GM23248 (cell line): Measurements from ENCODE around the gene EML5. TPM values are rescaled to one million over a fixed set of nuclear protein-coding genes. Genes with fewer than 3 reads are reported as not detected.
"Not testable (repeated sequence)": the region's sequence is repeated elsewhere in the genome, so short reads cannot be mapped to it uniquely, and the experiment has no call there.

Source experiments
- DNase-seq: peaks from one replicate; pipeline ENCODE4 v3.0.0-alpha.2; 2015
- H2AFZ ChIP-seq: fragments of 200-600 bp; sonication (generic); 2 replicates; pipeline ENCODE4 v1.6.1; 2016; ENCODE audit warnings: antibody characterized with exemption
- H3F3A ChIP-seq: fragments of 200-600 bp; sonication (generic); 2 replicates; pipeline ENCODE4 v1.6.1; 2016; ENCODE audit warnings: mild to moderate bottlenecking, antibody characterized with exemption, mixed run types; ENCODE audit not compliant: insufficient read depth
- H3K27ac ChIP-seq: fragments of 200-600 bp; sonication (generic); 2 replicates; pipeline ENCODE4 v1.5.1; 2016; ENCODE audit warnings: mild to moderate bottlenecking
- H3K27me3 ChIP-seq: fragments of 200-600 bp; sonication (generic); replicated peaks from 2 replicates; pipeline ENCODE4 v1.6.1; 2016; ENCODE audit warnings: mild to moderate bottlenecking; ENCODE audit not compliant: insufficient read depth
- H3K36me3 ChIP-seq: fragments of 200-600 bp; sonication (generic); 2 replicates; pipeline ENCODE4 v1.6.1; 2016; ENCODE audit warnings: low read depth, mild to moderate bottlenecking
- H3K4me1 ChIP-seq: fragments of 200-600 bp; sonication (generic); 2 replicates; pipeline ENCODE4 v1.6.1; 2016; ENCODE audit warnings: mild to moderate bottlenecking; ENCODE audit not compliant: insufficient read depth
- H3K4me2 ChIP-seq: fragments of 200-600 bp; sonication (generic); one replicate; pipeline ENCODE4 v1.6.1; 2016; ENCODE audit warnings: mild to moderate bottlenecking; ENCODE audit not compliant: unreplicated experiment
- H3K4me3 ChIP-seq: fragments of 200-600 bp; sonication (generic); 2 replicates; pipeline ENCODE4 v1.5.1; 2016; ENCODE audit warnings: mild to moderate bottlenecking
- H3K79me2 ChIP-seq: fragments of 200-600 bp; sonication (generic); 2 replicates; pipeline ENCODE4 v1.6.1; 2016; ENCODE audit warnings: mild to moderate bottlenecking; ENCODE audit not compliant: insufficient read depth
- H3K9ac ChIP-seq: fragments of 200-600 bp; sonication (generic); 2 replicates; pipeline ENCODE4 v1.6.1; 2016; ENCODE audit warnings: mild to moderate bottlenecking
- H3K9me2 ChIP-seq: fragments of 200-600 bp; sonication (generic); 2 replicates; pipeline ENCODE4 v1.6.1; 2016; ENCODE audit warnings: mixed run types, mild to moderate bottlenecking, moderate library complexity; ENCODE audit not compliant: insufficient read depth
- H3K9me3 ChIP-seq: fragments of 200-600 bp; sonication (generic); one replicate; pipeline ENCODE4 v1.6.1; 2017; ENCODE audit warnings: low read depth
- H4K20me1 ChIP-seq: fragments of 200-600 bp; sonication (generic); 2 replicates; pipeline ENCODE4 v1.6.0; 2016; ENCODE audit not compliant: insufficient read depth
- EZH2 ChIP-seq: fragments of 200-600 bp; sonication (generic); IDR thresholded peaks from 2 replicates; pipeline ENCODE4 v1.6.1; 2018; ENCODE audit warnings: antibody characterized with exemption, mild to moderate bottlenecking; ENCODE audit not compliant: insufficient read depth, poor library complexity, severe bottlenecking
- EZH2phosphoT487 ChIP-seq: fragments of 200-600 bp; sonication (generic); IDR thresholded peaks from 2 replicates; pipeline ENCODE4 v1.6.1; 2018; ENCODE audit warnings: antibody characterized with exemption, moderate library complexity, mild to moderate bottlenecking, low read depth; ENCODE audit not compliant: insufficient read depth
- WGBS, 2 experiments: methylation state at CpG; one replicate each; pipeline ENCODE4 v1.1.6; 2015 to 2017; ENCODE audit warnings: low lambda C conversion rate in 2 of 2, low coverage in 1 of 2; ENCODE audit errors: missing lambda C conversion rate in 2 of 2; 5-methylcytosine and 5-hydroxymethylcytosine counted together
- in situ Hi-C: fragments of 300-500 bp; cut with MboI; formaldehyde crosslinking; loops from 2 replicates; pipeline ENCODE4 v1.15.0; 2020
- polyA plus RNA-seq: library from polyadenylated mRNA; unstranded; fragments of >200 nt; fragmentation: Nextera tagmentation; extraction: Ambion mirVana; gene quantifications from 2 replicates; pipeline ENCODE4 v1.2.1, GENCODE V29; 2016
- total RNA-seq: library from RNA; depleted of rRNA; stranded (reverse); fragments of >200 nt; shearing (Covaris generic); gene quantifications from 2 replicates; pipeline ENCODE4 v1.2.3, GENCODE V29; 2014

EML5 gene
- total and polyA plus RNA-seq, 2 experiments from 2014 or later = under 0.01 to 0.25 TPM

DNA sequence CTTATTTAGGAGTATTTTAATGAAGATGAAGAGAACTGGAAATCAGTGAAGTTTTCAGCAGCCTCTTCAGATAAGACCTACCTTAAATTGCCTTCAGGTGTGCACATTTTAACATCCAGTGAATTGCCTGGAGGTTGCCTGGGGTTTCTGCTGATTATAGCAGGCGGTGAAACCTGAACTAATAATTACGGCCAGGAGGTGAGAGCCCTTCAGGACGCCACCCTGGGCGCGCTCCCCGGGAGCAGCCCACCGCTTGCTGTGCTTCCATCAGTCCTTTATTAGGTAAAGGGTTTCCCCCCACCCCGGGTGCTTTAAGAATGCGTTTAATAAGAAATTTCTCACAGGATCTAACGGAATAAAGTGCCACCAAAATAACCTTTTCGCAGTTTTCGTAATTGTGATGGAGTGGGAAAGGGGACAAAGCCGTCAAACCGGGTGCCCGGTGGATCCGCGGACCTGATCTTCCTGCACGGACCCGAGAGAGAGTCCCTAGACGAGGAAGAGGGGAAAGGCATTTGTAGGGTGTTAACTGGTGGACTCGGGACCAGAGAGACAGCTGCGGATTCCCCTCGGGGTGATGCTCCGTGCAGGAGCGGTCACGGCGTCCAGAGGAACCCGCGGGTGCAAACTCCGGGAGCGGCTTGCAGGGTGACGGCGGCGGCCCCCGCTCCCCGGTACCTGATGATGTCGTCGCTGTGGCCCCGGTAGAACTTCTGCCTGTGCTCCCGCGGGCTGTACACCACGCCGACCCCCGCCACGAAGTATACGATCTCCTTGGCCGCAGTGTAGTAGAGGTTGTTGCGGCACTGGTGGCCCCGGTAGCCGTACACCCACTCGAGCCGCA is 902 bp downstream of the EML5 start:
- Histone ChIP-seq H3K27ac (no peak overlapping the region), H3K27me3 (peaks cover 26% of the 10 kb centered on the region), H3K9me3 (no peaks in the 10 kb centered on the region), H3K4me2 (peak overlapping the region; percentile 62), H3K4me1 (no peaks in the 10 kb centered on the region), H3K9me2 (no peaks in the 10 kb centered on the region), H4K20me1 (no peaks in the 10 kb centered on the region), H3F3A (no peaks in the 10 kb centered on the region), H3K9ac (no peak overlapping the region), H3K4me3 (peak overlapping the region; percentile 69), H3K79me2 (no peaks in the 10 kb centered on the region), H2AFZ (peak overlapping the region; percentile 75; the same call in 1 of the 2 replicates), H3K36me3 (no peaks in the 10 kb centered on the region)
- TF ChIP-seq EZH2phosphoT487 (0 out of 2 replicates have a peak, but pooled peaks have one; percentile 58), EZH2 (peak; percentile 44)
- peak; percentile 18 for DNase-seq
- 8 to 10% methylated on average over 50 to 52 of the region's 52 CpGs for WGBS, 2 experiments
- in situ Hi-C loops = no loop called here

DNA sequence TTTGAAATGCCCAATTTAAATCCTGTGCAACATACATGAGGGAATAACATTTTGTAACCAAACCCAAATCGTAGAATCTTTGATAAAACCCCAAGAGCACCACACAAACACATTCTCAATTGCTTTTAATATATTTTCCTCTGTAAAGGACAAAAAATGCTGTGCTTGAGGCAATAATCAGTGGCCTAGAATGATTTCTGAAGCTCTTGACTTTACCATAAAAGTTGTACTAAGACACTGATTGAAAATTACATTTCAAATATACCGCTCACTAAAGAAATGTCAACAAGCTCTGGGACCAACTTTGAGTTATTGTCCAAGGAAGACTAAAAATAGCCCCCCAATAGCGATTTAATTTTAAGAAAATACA is 1.5 kb downstream of the EML5 start:
- no peak overlapping the region for H3K4me3 ChIP-seq
- peaks cover 29% of the 10 kb centered on the region for H3K27me3 ChIP-seq
- H3K4me1 ChIP-seq = no peaks in the 10 kb centered on the region
- no peak overlapping the region for H2AFZ ChIP-seq
- WGBS, 2 experiments = 42 to 43% methylated on average over 3 of the region's 3 CpGs
- H3K4me2 ChIP-seq = no peak overlapping the region
- in situ Hi-C loops = no loop called here
- no peaks in the 10 kb centered on the region for H4K20me1 ChIP-seq
- no peak overlapping the region for H3K27ac ChIP-seq
- H3K9ac ChIP-seq = no peak overlapping the region
- H3K9me3 ChIP-seq = no peaks in the 10 kb centered on the region
- no peak for DNase-seq
- H3K9me2 ChIP-seq = no peaks in the 10 kb centered on the region
- no peaks in the 10 kb centered on the region for H3K36me3 ChIP-seq
- H3F3A ChIP-seq = no peaks in the 10 kb centered on the region
- no peak for TF ChIP-seq EZH2phosphoT487
- no peak for TF ChIP-seq EZH2
- H3K79me2 ChIP-seq = no peaks in the 10 kb centered on the region

DNA sequence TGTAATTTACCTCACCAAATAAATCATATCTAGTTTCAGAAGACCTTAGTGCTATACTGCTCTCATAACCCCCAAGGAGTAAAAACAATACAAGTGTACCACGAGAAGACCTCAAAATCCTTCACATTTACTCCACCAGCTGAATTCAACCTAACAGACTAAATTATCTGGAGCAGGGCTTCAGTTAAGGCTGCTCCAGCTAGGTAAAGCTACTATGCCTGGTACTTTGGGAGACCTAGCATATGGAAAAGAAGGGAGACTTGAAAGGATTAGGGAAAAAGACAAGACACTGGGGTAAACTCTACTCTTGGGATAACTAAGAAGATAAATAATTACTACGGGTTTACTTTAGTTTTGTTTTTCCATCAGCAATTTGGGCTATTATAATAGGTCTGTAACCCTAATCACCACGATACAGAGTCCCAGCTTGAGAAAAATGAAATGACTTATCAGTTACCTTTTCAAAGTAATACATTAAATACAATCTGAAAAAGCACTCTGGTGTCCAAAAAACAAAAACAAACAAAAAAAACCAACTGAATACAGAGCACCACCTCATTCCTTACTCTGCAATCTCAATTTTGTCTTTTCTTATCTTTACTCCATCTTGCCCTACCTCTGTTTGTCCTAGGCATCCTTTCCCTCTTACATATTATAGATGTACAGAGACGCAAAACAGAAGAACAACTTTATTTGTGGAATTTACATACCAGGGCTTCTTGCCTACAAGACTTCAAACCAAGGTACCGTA is 2.1 kb downstream of the EML5 start:
- Histone ChIP-seq H3K79me2 (no peaks in the 10 kb centered on the region), H3K36me3 (no peaks in the 10 kb centered on the region), H3K4me1 (no peaks in the 10 kb centered on the region), H3K27me3 (peaks cover 35% of the 10 kb centered on the region), H3K9me3 (no peaks in the 10 kb centered on the region), H4K20me1 (no peaks in the 10 kb centered on the region), H3K4me2 (no peak overlapping the region), H3K27ac (no peak overlapping the region), H2AFZ (no peak overlapping the region), H3K9me2 (no peaks in the 10 kb centered on the region), H3K4me3 (no peak overlapping the region), H3K9ac (no peak overlapping the region), H3F3A (no peaks in the 10 kb centered on the region)
- in situ Hi-C loops = no loop called here
- 77 to 80% methylated on average over 5 of the region's 5 CpGs for WGBS, 2 experiments
- no peak for DNase-seq
- no peak for TF ChIP-seq EZH2phosphoT487
- no peak for TF ChIP-seq EZH2

DNA sequence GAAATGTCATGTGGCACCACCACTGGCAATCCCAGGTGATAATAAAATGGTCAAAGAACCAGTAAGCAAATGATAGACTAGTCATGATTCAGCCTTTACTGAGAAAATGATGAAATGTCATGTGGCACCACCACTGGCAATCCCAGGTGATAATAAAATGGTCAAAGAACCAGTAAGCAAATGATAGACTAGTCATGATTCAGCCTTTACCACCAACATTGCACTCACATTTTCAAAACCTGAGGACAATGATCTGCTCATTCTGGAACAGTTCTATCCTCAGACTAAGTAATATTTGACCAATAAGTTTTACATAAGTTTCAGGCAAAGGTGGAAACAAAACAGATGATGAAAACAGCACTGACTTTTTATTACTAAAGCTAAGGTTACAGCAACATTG is 3.2 kb downstream of the EML5 start:
- DNase-seq = not testable (repeated sequence)

More for the DNA sequence above, 3.2 kb downstream of the EML5 start:
- in situ Hi-C loops, H3K4me1 ChIP-seq, H3K79me2 ChIP-seq, H3K4me3 ChIP-seq, H3K36me3 ChIP-seq, H4K20me1 ChIP-seq, H3F3A ChIP-seq, H2AFZ ChIP-seq, H3K9me2 ChIP-seq, H3K27ac ChIP-seq, H3K4me2 ChIP-seq, H3K9me3 ChIP-seq, H3K9ac ChIP-seq: not testable (repeated sequence)
- H3K27me3 ChIP-seq = peaks cover 39% of the 10 kb centered on the region
